Measurements from ENCODE around the gene TRIM15.

Gene TRIM15

GRCh38 chr6:30196376-30196775 lies 33.0 kb downstream of the TRIM15 start:
- TF ChIP-seq CTCF (IDR thresholded peaks at IDR 0.05; ENCODE audit: low read depth, low read length): no peak
- DNase-seq (ENCODE audit: low read depth in 2 of 2): no peak
- no peak overlapping the region for H3K4me3 ChIP-seq (replicated peaks in 1 of 2; ENCODE audit: low read depth in 2 of 2, low read length in 2 of 2)

DNA sequence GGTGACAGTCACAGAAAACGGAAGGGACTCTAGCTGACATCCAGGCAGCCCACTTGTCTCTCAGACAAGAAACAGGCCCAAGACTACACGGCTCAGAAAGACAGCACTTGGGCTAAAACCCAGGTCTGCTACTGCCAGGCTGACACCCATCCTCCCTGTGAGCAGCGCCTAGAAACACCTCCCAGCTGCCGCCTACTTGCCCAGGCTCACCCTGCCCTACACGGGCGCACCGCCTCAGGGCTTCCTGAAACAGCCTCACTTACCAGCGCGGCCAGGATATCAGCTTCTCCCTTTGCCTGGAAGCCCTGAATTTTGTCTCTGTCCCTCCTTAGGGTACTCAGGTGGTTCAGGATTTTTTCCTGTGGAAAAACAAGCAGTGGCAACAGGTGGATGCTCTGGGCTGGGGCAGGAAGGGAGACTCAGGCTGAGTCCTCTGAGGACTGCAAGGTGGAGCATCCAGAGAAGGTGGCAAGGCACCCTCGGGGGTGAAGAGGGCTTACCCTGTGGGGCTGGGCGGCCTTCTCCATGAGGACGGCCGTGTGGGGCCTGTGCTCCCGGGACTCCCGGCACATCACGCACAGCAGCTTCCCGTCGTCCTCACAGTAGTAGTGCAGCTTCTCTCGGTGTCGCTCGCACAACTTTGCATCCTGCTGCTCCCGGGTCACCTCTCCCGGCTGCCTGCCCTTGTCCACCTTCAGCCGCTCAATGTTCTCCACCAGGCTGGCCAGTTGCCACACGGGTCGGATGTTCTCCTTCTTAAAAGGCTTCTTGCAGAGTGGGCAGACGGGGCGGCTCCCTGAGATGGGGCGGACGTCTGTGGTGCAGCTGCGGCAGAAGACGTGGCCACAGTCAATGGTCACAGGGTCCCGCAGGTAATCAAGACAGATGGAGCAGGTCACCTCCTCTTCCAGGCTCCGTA lies 35.1 kb downstream of the TRIM15 start:
- H3K4me3 ChIP-seq (replicated peaks in 1 of 2; ENCODE audit: low read depth in 2 of 2, low read length in 2 of 2): no peak overlapping the region
- no peak for TF ChIP-seq CTCF (IDR thresholded peaks at IDR 0.05; ENCODE audit: low read depth, low read length)
- no peak for DNase-seq (ENCODE audit: low read depth in 2 of 2)

DNA sequence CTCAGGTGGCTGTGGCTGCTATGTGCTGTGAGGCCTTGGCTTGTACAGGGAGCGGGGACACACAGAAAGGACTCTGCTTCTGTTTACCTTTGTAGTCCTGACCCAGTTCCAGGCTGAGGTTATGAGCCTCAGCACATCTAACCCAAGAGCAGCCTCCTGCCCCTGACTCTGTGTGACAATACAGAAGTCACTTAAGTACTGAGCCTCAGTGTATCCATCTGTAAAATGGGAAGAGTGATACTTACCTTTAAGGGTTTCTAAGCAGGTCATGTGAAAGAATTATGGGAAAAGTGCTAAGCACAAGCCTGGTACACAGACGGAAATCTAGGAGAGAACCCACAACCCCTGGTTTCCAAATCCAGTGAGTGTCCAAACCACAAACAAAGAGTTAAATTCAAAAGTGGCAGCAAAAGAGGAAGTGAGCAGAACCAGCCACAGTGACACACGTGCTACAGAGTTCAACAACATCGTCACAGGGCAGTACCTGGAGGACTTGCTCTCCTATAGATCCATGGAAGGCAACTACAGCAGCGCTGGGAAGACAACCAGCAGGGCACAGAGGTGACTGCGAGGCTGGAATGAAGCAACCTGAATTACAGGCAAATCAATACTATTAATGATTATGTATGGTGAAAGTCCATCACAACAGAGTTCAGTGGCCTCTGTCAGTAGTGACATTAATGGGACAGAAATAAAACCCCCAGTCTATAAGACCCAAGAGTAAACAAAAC lies 37.4 kb downstream of the TRIM15 start:
- TF ChIP-seq CTCF (IDR thresholded peaks at IDR 0.05; ENCODE audit: low read depth, low read length): no peak
- no peak for DNase-seq (ENCODE audit: low read depth in 2 of 2)
- no peak overlapping the region for H3K4me3 ChIP-seq (replicated peaks in 1 of 2; ENCODE audit: low read depth in 2 of 2, low read length in 2 of 2)

GRCh38 chr6:30202366-30202765 lies 39.0 kb downstream of the TRIM15 start:
- no peak for TF ChIP-seq CTCF (IDR thresholded peaks at IDR 0.05; ENCODE audit: low read depth, low read length)
- no peak overlapping the region for H3K4me3 ChIP-seq (replicated peaks in 1 of 2; ENCODE audit: low read depth in 2 of 2, low read length in 2 of 2)
- DNase-seq (ENCODE audit: low read depth in 2 of 2): no peak

- no peak overlapping the region for H3K4me3 ChIP-seq (replicated peaks in 1 of 2; ENCODE audit: low read depth in 2 of 2, low read length in 2 of 2)
- no peak for DNase-seq (ENCODE audit: low read depth in 2 of 2)
- no peak for TF ChIP-seq CTCF (IDR thresholded peaks at IDR 0.05; ENCODE audit: low read depth, low read length)
Measured at GRCh38 chr6:30204116-30204515, 40.8 kb downstream of the TRIM15 start.

DNA sequence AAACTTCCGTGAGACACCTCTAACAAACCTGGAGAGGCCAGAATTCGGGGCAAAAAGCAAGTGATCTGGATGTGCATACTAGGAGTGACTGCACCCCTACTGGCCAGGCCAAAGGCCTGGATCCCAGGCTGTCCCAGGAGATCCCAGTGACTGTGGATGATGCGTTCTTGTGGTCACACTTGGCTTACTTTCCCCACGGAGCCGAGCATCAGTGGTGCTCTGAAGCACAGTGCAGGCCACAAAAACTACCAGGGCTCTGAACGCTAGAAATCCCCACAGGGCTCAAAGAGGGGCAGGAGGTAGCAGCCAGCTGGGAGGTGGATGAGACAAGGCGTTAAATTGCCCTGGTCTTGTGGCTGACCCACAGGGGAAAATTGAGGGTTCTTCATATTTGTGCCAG lies 42.8 kb downstream of the TRIM15 start:
- H3K4me3 ChIP-seq (replicated peaks in 1 of 2; ENCODE audit: low read depth in 2 of 2, low read length in 2 of 2): no peak overlapping the region
- peak in 1 of 2 donors; percentile 44 for DNase-seq (ENCODE audit: low read depth in 2 of 2)
- no peak for TF ChIP-seq CTCF (IDR thresholded peaks at IDR 0.05; ENCODE audit: low read depth, low read length)

All from cardiac fibroblast (primary cell).